SH-SY5Y (cell line): ENCODE data around the gene EXOSC3.

ENCODE experiments used
- GATA2 ChIP-seq: IDR thresholded peaks from 2 replicates; pipeline ENCODE4 v1.6.1; 2011; ENCODE audit warnings: mild to moderate bottlenecking, low read depth, low read length
- GATA3 ChIP-seq: IDR thresholded peaks from 2 replicates; pipeline ENCODE4 v1.6.1; 2011; ENCODE audit warnings: low read depth, mild to moderate bottlenecking, low read length, moderate library complexity

DNA sequence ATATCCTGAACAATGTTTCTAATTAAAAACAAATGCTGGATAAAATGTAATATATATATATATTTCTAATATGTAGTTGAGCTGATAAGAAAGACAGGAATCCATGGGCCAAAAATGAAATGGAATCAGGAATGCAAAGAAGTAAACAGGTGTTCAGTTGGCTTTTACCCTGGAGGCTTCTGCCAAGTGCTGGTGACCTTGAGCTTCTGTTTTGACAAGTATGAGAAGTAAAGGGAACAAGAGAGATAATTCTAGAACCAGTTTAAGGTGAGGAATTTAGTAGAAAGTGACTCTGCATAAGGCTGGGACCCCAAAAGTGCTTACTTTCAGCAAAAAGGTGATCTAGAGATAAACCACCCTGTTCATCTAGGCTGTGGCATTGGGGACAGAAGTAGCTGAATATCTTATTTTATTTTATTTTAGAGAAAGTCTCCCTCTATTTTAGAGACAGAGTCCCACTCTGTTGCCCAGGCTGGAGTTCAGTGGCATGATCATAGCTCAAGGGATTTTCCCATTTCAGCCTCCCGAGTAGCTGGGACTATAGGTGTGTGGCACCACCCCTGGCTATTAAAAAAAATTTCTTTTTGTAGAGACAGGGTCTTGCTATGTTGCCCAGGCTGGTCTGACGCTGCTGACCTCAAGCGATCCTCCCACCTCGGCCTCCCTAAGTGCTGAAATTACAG, 42.8 kb upstream of the EXOSC3 start:
- TF ChIP-seq GATA2 (no peak), GATA3 (no peak)
